HG02885 (cell line): ENCODE results near the gene TUBB4B.

Experiments used
- ATAC-seq: cut with Tn5 transposase; IDR thresholded peaks from one replicate; pipeline ENCODE4 v1.9.1; 2021; ENCODE audit warnings: mild to moderate bottlenecking; ENCODE audit not compliant: unreplicated experiment, poor library complexity

TUBB4B gene

DNA sequence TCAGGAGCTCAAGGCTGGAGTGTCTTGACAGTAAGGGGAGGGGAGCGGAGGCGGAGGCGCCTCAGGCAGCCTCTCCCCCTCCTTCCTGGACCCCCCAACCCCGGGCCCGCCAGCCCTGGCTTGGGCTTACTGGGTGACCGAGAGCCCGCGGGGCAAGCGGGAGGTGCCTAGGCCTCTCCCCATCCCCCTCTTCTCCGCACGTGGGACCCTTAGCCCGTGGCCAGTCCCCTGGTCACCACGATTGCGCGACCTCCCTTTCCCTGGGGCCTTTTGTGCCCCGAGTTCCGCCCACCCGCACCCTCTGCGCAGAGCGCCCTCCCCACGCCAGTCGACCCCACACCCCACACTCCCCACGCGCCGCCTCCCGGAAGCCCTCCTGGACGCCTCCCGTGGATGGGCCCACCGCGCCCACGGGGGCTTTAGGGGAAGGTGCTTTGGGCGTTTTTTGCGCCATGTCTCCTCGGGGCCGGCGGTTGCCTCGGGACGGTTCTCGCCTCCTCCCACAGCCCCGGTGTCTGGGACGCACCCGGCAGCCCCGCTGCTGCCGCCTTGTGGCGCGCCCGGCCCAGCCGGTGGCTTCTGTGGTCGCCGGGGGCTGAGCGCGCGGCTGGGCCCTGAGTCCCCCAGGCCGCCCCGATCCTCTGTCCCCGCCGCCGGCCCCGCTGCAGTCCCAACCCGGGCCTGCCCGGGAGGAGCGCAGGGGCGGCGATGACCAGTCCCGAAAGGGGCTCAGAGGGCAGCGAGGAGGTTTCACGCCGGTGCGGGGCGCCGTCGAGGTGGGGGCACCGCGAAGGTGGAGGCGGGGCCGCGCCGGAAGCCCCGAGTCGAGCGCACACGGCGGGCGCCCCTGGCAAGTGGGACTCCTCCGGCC lies 39.6 kb downstream of the TUBB4B start:
- ATAC-seq: no peak

DNA sequence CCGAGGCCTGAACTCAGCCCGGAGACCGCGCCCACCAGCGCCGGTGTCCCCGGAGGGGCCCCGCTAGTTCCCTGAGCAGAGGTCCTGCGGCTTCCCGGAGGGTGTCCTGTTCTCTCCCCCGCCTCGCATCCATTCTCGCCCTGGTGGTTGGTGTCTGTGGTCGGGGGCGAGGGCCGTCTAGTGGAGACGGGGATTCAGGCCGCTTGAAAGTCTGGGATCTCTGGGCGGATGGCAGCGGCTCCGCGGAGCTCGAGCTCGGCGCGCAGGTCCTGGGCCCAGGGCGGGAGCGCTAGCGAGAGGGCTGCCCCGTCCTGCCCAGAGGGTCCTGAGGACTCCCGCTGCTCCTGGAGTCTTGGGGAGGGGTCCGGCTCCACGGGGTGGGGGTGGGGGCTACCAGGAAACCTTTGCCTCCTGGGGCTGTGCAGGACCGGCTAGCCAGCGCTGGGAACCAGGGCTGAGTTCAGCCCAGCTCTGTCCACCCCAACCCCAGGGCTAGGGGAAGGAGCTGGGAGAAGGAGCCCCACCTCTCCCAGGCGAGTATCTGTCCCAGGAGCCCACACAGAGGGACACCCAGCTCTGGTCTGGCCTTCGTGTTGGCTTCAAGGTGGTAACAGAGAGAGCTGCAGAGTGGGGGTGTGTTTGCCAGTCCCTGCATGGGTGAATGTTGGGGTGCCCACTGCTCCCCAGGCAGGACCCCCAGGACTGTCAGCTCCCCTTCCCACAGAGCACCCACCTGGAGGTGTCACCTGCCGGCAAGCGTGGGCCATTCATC lies 40.4 kb downstream of the TUBB4B start:
- no peak for ATAC-seq

DNA sequence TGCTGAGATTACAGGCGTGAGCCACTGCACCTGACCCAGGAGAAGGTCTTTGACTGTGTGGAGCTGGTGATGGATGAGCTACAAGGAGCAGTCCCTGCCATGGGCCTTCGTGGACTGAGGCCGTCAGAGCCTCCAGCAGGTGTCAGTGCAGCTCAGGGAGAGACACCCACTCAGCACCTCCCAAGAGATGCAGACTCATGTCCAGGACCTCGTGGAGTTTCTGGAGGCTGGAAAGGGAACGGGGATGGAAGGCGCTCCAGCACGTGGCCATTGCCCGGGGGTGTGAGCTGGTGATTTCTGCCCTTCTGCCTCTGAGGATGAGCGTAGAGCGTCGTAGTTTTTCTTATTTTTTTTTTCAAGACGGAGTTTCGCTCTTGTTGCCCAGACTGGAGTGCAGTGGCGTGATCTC lies 45.9 kb downstream of the TUBB4B start:
- ATAC-seq: no peak

- no peak for ATAC-seq
Observed at GRCh38 chr9:137293094-137293481, 52.0 kb downstream of the TUBB4B start.
